Right lobe of liver (tissue), 6 donors: ENCODE results near the gene ATP7B. TPM values are rescaled to one million over a fixed set of nuclear protein-coding genes. Genes with fewer than 3 reads are reported as not detected.

Experiments used
- ATAC-seq, 4 donors: fragments of 200-7000 bp; cut with Tn5 transposase; one replicate each; pipeline ENCODE4 v1.9.1; 2020; ENCODE audit warnings: mild to moderate bottlenecking in 4 of 4, moderate library complexity in 4 of 4
- DNase-seq, 3 donors: peaks; one replicate each; pipeline ENCODE4 v3.0.0-alpha.2; 2020
- H3K27ac ChIP-seq, 3 donors: fragments of 200-600 bp; one replicate each; pipeline ENCODE4 v1.8.0; 2022
- H3K27me3 ChIP-seq, 2 donors: fragments of 200-600 bp; one replicate each; pipeline ENCODE4 v1.8.0; 2022
- H3K36me3 ChIP-seq, 4 donors: fragments of 200-600 bp; sonication (generic) in 1 of 4; one replicate each; pipeline versions ENCODE4 v1.5.1 to v1.8.0; 2017 to 2022; ENCODE audit warnings: control low read depth in 1 of 4
- H3K4me1 ChIP-seq, 4 donors: fragments of 200-600 bp; sonication (generic) in 1 of 4; one replicate each; pipeline versions ENCODE4 v1.5.1 to v1.8.0; 2017 to 2022; ENCODE audit warnings: control low read depth in 1 of 4
- H3K4me3 ChIP-seq, 3 donors: fragments of 200-600 bp; one replicate each; pipeline ENCODE4 v1.8.0; 2022
- H3K9me3 ChIP-seq, 4 donors: fragments of 200-600 bp; sonication (generic) in 1 of 4; one replicate each; pipeline versions ENCODE4 v1.5.1 to v1.8.0; 2017 to 2022; ENCODE audit warnings: control low read depth in 1 of 4
- POLR2A ChIP-seq: fragments of 450-650 bp; IDR thresholded peaks from one replicate; pipeline ENCODE4 v1.6.1; 2017; ENCODE audit warnings: antibody characterized with exemption, mild to moderate bottlenecking
- WGBS: methylation state at CpG from one replicate; pipeline ENCODE4 v1.1.6; 2018; ENCODE audit warnings: low coverage, low lambda C conversion rate; ENCODE audit not compliant: insufficient coverage; ENCODE audit errors: missing lambda C conversion rate; 5-methylcytosine and 5-hydroxymethylcytosine counted together
- intact Hi-C, 2 donors: fragments of 100-400 bp; cut with DNase I; formaldehyde crosslinking; loops; one replicate each; pipeline versions ENCODE4 v1.11.2 to v1.14.1; 2022
- total RNA-seq, 6 experiments: library from RNA; depleted of rRNA in 2 of 6; stranded (reverse); fragments of >200 nt in 2 of 6; fragmentation: NEBNext Ultra II Directional in 3 of 6; extraction: Animal tissue kit (Norgen Biotek cat#: 25700) in 3 of 6; gene quantifications; one replicate each; pipeline versions ENCODE4 v1.1.0 to v1.2.4, GENCODE V29; 2016 to 2023
- TF ChIP-seq, protein P1 (sequence below), 4 donors: fragments of 200-600 bp in 3 of 4; fragments of 450-650 bp in 1 of 4; IDR thresholded peaks; one replicate each; pipeline versions ENCODE4 v1.5.1 to v1.8.0; 2016 to 2022; ENCODE audit warnings: antibody characterized with exemption in 4 of 4, mild to moderate bottlenecking in 2 of 4
- donor health status: DM: no; HTN: yes; CAD: no.
- donor health status: DM: no; HTN: no; CAD: no.
- donor health status: DM: no; HTN: no; CAD: no.
- donor health status: DM: no; HTN: yes; CAD: no.
- donor health status: DM: no; HTN: yes; CAD: no.

Gene ATP7B
- total RNA-seq, 6 experiments from 2014 or later, result 17.1 to 27.6 (median 21.6) TPM

- Histone ChIP-seq H3K27ac (no peak overlapping the region), H3K27me3 (no peaks in the 10 kb centered on the region), H3K4me3 (no peak overlapping the region), H3K36me3 (peaks cover 0 to 10% (median 3%) of the 10 kb centered on the region in 4 donors), H3K4me1 (peaks cover 0 to 8% (median 0%) of the 10 kb centered on the region in 4 donors), H3K9me3 (no peaks in the 10 kb centered on the region)
- intact Hi-C loops, result no loop called here
- WGBS, result 54% methylated on average over 5 of the region's 5 CpGs
- DNase-seq (no peak), ATAC-seq (no peak)
- TF ChIP-seq, protein P1, sequence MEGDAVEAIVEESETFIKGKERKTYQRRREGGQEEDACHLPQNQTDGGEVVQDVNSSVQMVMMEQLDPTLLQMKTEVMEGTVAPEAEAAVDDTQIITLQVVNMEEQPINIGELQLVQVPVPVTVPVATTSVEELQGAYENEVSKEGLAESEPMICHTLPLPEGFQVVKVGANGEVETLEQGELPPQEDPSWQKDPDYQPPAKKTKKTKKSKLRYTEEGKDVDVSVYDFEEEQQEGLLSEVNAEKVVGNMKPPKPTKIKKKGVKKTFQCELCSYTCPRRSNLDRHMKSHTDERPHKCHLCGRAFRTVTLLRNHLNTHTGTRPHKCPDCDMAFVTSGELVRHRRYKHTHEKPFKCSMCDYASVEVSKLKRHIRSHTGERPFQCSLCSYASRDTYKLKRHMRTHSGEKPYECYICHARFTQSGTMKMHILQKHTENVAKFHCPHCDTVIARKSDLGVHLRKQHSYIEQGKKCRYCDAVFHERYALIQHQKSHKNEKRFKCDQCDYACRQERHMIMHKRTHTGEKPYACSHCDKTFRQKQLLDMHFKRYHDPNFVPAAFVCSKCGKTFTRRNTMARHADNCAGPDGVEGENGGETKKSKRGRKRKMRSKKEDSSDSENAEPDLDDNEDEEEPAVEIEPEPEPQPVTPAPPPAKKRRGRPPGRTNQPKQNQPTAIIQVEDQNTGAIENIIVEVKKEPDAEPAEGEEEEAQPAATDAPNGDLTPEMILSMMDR (IDR thresholded peaks at IDR 0.05), result no peak
- TF ChIP-seq POLR2A, result no peak
Measured at GRCh38 chr13:51970349-51970748, 40.9 kb downstream of the ATP7B start.

DNA sequence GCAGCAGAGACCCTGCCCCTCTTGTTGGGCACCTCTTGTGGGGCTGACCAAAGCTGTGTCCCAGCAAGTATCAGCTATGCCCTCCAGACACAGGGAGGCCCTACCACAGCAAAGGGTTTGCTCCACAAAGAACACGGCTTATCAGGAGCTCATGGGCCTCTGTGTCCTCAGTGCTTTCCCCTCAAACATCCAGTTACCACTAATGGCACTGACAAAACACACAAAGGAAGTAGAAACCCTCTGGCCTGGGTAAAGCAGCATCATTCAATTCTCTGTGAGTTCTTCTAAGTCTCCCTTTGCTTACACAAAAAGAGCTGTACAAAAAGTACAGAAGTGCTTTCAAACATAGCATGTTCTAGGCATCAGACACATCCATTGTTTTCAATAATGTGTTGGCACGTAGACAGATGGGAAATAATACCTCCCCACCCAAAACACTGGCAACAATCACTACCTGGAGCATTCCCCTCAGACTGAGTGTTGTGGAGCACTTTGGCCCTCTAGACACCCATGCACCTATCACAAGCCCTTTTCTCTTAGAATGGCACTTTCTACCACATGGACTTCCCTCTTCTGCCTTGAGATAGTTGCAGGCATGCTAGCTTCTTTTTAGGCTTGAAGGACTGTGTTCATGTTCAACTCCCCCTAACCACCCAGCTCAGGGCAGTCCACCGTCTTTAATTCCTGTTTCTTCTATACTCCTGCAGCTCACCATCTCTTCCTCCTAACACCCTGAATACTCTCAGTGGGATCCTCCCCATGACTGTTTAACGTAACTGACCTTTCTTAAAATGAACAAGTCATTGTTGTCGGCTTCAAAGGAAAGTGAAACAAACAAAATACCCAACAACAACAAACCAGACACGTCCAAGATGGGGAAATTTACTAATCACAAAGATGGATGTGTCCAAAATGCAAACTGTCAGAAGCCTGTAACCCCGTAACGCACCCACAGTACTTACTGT is 43.5 kb downstream of the ATP7B start:
- intact Hi-C loops, result no loop called here
- peaks cover 0 to 8% (median 0%) of the 10 kb centered on the region in 4 donors for H3K4me1 ChIP-seq
- no peaks in the 10 kb centered on the region for H3K9me3 ChIP-seq
- TF ChIP-seq, protein P1 (IDR thresholded peaks at IDR 0.05), result no peak
- TF ChIP-seq POLR2A, result no peak
- no peak for DNase-seq
- WGBS, result 73% methylated on average over 5 of the region's 8 CpGs
- no peaks in the 10 kb centered on the region for H3K27me3 ChIP-seq
- H3K36me3 ChIP-seq, result peaks cover 0 to 21% (median 3%) of the 10 kb centered on the region in 4 donors
- no peak overlapping the region for H3K27ac ChIP-seq
- no peak overlapping the region for H3K4me3 ChIP-seq
- no peak for ATAC-seq

DNA sequence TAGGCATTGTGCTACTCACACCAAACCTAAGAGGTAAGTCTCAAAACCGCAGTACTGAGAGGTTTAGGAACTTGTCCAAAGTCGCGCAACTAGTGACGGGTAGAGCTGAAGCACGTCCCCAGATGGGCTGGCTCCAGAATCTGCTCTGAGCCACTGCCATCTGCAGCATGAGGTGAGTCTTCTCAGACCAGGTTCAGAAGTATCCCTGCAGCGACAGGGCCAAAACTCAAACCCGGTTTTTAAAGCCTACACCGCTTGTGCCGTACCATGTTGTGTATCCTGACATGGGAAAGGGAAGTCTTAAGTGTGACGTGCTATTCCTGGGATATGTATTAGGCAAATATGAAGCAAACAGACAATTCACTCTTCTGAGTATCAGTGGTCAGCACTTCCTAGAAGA is 45.1 kb downstream of the ATP7B start:
- 92% methylated on average over 7 of the region's 10 CpGs for WGBS
- no peaks in the 10 kb centered on the region for H3K9me3 ChIP-seq
- no peak for DNase-seq
- H3K27me3 ChIP-seq, result no peaks in the 10 kb centered on the region
- no peak for TF ChIP-seq POLR2A
- TF ChIP-seq, protein P1 (IDR thresholded peaks at IDR 0.05), result no peak
- no peak for ATAC-seq
- no peak overlapping the region for H3K27ac ChIP-seq
- H3K4me1 ChIP-seq, result no peaks in the 10 kb centered on the region
- intact Hi-C loops, result no loop called here
- H3K4me3 ChIP-seq, result no peak overlapping the region
- peaks cover 0 to 21% (median 3%) of the 10 kb centered on the region in 4 donors for H3K36me3 ChIP-seq

GRCh38 chr13:51961493-51962403 is 49.5 kb downstream of the ATP7B start:
- ATAC-seq (no peak), DNase-seq (no peak)
- Histone ChIP-seq H3K4me3 (no peak overlapping the region), H3K9me3 (no peaks in the 10 kb centered on the region), H3K27ac (no peak overlapping the region), H3K27me3 (no peaks in the 10 kb centered on the region), H3K36me3 (peaks cover 0 to 14% (median 0%) of the 10 kb centered on the region in 4 donors), H3K4me1 (peaks cover 0 to 9% (median 1%) of the 10 kb centered on the region in 4 donors)
- TF ChIP-seq POLR2A, result no peak
- TF ChIP-seq, protein P1 (IDR thresholded peaks at IDR 0.05), result no peak
- intact Hi-C loops, result no loop called here
- WGBS, result 96% methylated on average over 4 of the region's 5 CpGs
